Activated naive CD4-positive, alpha-beta T cell (primary cell): ENCODE results near the gene CKS2.
"Not testable (repeated sequence)": the region's sequence is repeated elsewhere in the genome, so short reads cannot be mapped to it uniquely, and the experiment has no call there.

Experiments
- DNase-seq, 4 experiments: peaks; one replicate each; lab custom pipeline; 2025; lab: John Stamatoyannopoulos, UW

CKS2 gene

GRCh38 chr9:89310475-89311345 lies at the start of gene CKS2:
Gene CKS2, plus strand, starts transcription at chr9:89311195. Its CDS starts 98 bp downstream, at chr9:89311293.
- DNase-seq = peak; percentile 99

- DNase-seq = no peak
These were observed 37.3 kb upstream of the CKS2 start for GRCh38 chr9:89273528-89274279.

- no peak for DNase-seq
These were observed 36.2 kb upstream of the CKS2 start for GRCh38 chr9:89274838-89275237.

DNA sequence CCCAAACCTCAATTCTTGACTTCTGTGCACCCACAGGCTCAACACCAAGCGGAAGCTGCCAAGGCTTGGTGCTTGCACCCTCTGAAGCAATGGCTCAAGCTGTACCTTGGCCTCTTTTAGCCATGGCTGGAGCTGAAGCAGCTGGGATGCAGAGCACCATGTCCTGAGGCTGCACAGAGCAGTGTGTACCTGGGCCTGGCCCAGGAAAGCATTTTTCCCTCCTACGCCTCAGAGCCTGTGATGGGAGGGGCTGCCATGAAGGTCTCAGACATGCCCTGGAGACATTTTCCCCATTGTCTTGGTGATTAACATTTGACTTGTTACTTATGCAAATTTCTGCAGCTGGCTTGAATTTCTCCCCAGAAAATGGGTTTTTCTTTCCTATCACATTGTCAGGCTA lies 35.0 kb upstream of the CKS2 start:
- not testable (repeated sequence) for DNase-seq

DNA sequence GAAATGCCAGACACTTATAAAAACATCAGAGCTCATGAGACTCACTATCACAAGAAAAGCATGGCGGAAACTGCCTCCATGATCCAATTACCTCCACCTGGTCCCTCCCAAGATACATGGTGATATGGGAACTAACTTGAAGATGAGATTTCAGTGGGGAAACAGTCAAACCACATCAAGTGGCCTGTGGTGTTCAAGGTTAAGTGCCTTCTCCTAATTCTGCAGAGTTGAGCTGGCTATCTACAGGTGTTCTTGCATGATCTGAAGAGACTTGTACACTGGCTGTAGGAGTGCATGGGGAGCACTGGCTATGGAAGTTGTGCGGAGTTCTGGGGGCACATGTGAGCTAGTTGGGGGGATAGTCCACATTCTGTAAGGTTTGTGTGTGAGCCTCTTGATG lies 34.0 kb upstream of the CKS2 start:
- DNase-seq = no peak

GRCh38 chr9:89277454-89277853 lies 33.5 kb upstream of the CKS2 start:
- no peak for DNase-seq

DNA sequence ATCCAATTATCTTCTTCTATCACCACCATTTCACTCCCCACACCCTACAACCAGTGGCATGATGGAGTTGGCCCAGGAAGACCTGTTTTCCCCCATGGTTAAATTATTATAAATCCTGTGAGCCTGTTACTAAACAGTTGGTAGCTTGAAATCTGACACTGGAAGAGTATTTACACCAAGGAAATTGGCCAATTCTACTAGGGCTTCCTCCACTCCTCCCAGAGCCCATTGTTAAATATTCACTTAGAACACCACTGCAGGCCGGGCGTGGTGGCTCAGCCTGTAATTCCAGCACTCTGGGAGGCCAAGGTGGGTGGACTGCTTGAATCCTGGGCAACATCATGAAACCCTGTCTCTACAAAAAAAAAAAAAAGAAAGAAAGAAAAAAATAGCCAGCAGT lies 32.4 kb upstream of the CKS2 start:
- DNase-seq = no peak

DNA sequence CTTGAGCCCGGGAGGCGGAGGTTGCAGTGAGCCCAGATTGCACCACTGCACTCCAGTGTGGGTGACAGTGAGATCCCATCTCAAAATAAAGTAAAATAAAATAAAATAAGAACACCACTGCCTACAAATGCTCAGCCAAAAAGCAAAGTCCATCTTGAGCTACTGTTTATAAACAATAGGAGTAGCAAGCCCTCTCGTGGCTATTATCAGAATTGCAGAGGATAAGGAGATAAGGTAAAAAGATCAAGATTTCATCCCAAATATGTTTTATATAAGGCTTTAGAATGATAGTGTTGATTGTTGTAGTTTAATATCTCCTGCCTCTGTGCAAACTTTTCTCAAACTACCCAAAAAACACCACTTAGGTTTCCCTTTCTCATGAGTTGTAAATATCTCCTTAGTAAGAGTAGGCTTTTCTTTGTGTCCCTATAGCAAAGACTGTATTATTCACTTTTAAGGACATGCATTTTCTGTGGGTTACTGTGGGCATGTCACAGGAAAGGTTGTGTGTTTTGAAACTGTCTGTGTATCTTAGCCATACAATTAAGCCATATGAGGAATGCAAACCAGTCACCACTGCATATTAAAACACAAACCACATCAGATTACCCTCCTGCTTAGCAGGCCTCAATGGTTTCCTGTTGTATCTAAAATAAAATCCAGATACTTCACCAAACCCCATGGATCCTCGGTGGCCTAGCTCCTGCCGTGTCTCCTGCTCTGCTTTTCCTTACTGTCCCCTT lies 31.8 kb upstream of the CKS2 start:
- no peak for DNase-seq

GRCh38 chr9:89281106-89281505 lies 29.9 kb upstream of the CKS2 start:
- DNase-seq = no peak

- not testable (repeated sequence) for DNase-seq
These were observed 28.6 kb upstream of the CKS2 start for GRCh38 chr9:89282248-89282968.

DNA sequence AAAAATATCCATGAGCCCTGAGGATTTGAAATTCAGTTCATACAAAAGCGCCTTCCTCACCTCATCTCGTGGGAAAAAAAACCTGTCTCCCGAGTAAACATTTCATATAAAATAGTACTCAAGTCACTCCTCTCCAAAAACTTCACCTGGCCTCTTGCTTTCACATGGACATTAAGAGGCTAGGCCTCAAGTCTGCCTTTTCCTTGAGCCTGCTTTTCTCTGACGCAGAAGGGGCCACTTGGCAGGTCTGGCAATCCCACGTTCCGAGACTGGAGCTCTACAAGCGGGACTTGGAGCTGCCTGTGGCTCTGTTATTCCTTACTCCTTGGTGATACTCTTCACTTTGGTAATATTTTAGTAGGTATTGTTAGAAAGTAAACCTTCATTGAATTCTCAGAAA lies 26.9 kb upstream of the CKS2 start:
- DNase-seq = no peak

- no peak for DNase-seq
These were observed 19.3 kb upstream of the CKS2 start for GRCh38 chr9:89291741-89292140.

DNA sequence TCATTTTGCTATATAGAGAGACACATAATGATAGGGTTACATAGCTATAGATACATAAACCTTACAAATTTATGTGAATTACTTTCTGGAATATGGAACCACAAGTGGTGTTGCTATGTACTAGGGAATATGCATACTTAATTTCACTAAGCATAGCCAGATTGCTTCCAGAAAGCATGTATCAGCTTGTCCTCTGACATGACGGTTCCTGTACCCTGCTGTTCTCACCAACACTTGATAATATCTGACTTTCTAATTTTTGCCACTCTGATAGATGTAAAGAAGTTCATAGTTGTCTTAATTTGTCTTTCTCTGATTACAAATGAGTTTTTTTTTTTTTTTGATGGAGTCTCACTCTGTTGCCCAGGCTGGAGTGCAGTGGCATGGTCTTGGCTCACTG lies 18.0 kb upstream of the CKS2 start:
- DNase-seq = no peak

- no peak for DNase-seq
These were observed 15.6 kb upstream of the CKS2 start for GRCh38 chr9:89295400-89295799.

DNA sequence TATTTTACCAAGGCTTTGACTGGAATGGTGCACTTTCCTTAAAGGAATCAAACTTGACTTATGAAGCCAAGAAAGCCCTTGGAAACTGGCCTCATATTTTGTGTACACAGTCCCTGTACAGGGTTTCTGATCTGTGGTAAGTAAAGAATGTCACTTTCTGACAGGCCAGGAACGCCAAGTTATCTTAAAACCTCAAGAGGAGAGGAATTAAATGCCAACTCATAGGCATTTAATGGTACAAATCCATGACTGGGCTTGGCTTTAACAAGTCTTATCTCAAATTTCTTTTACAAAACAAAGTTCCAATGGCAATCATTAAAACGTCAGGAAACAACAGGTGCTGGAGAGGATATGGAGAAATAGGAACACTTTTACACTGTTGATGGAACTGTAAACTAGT lies 9.0 kb upstream of the CKS2 start:
- not testable (repeated sequence) for DNase-seq

DNA sequence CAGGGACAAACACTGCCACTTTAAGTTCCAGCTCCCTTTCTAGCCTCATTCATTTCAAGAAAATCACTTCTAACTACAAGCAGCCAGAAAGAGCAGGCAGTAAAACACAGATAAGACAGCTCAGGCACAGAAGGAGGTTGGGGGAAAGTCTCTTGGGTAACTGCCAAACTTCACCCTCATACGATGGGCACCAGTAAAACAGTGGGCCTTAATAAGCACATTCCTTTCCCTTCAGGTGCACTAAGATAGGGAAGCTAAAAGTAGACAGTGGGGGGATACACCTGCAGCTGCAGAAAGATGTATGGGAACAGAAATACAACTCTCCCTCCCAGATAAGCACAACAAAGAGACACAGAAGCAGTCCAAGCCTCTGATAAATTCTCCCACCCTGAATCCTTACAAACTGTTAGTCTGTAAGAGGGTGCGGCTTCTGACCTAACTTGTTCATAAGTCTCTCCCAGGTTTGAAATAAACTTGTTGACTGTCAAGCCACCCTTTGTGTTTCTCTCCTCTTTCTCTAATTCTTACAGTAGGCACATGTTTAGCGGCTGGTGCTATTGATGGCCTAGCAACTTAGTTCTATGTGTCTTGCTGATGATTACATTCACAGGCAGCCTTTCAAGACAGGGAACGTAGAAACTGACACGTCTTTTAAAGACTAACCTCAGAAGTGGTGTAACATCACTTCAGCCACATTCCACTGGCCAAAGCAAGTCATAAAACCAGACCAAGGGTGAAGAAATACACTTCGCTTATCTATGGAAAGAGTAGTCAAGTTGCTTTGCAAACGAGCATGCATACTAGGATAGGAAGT lies 6.8 kb upstream of the CKS2 start:
- no peak for DNase-seq

- DNase-seq = no peak
These were observed 6.2 kb upstream of the CKS2 start for GRCh38 chr9:89304834-89305188.

- no peak for DNase-seq
These were observed 5.1 kb upstream of the CKS2 start for GRCh38 chr9:89305868-89306267.

GRCh38 chr9:89309166-89309565 lies 1.8 kb upstream of the CKS2 start:
- no peak for DNase-seq

DNA sequence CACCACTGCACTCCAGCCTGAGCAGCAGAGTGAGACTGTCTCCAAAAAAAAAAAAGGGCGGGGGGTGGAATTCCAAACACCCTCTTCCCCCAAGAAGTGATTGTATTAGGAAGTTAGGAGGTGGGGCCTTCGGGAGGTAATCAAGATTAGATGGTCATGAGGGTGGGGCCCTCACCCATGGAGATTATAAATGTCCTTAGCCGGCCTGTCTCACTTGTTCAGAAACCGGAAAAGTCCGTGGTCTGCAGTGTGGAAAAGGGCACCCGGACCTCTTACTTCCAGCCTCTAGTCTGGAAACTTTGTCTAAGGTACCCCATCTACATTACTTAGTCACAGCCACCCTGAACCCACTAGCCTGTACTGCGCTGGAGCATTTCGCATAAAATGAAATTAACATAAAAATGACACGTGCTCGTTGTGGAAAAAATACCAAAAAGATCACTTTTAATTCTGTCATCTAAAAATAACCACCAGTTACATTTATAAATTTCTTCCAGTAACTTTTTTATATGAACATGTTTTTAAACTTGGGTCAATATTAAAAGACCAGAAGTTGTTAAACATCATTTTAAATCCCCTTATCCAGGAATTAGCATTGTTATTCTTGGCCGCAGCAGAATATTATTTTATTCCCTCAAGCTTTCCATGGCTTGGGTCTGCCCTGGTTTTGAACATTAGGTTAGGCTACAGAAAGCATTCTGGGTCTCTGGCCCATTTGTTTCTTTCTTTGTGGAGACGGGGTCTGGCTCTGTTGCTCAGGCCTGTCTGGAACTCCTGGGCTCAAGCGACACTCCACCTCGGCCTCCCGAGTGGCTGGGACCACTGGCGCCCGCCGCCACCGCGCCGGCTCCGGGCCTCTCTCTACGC lies 1.2 kb upstream of the CKS2 start:
- DNase-seq = no peak
